NCI-H1436 (cell line): ENCODE data around the gene TARBP2.

Source experiments
- DNase-seq: peaks from one replicate; lab custom pipeline; 2025; lab: John Stamatoyannopoulos, UW

The TARBP2 gene

GRCh38 chr12:53495903-53496751, 5.0 kb upstream of the TARBP2 start:
- DNase-seq = no peak

- no peak for DNase-seq
These were observed 4.4 kb upstream of the TARBP2 start for GRCh38 chr12:53496752-53497032.

DNA sequence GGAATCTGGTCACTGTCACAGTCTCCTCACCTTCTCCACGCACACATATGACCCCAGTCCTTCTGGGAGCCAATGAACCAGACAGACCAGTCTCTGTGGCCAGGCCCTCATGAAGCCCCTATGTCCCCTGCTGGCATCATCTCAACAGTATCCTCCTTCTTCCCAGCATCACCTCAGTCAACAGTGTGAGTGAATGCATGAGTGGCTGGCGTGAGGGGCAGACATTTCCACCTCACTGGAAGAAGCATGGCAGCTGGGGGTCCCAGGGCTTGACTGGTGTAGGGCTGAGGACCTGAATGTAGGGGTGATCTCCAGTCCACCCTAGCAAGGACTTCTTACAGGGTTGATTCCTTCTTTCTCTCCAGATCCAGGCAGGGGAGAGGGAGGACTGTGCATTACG, 3.6 kb upstream of the TARBP2 start:
- no peak for DNase-seq

DNA sequence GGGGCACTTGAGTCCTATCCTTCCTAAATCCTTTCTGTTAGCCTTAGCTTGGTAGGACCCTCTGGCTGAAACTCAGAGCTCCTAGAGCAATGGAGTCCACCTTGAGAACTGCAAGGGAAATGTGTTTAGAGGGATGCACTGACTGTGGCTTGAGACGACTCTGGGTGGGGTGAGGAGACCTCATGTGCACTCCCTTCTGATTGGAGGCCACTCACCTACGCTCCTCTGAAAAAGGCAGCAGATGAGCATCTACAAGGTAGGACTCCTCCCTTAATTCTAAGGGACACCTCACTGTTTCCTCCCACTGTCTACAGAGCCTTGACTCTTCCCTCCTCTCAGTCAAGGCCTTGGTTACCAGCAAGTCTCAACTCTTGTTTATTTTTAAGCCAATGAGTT, 2.9 kb upstream of the TARBP2 start:
- no peak for DNase-seq

- DNase-seq = peak; percentile 73
These were observed 1.6 kb upstream of the TARBP2 start, which contains the start of gene MAP3K12 for GRCh38 chr12:53499266-53500141. Gene MAP3K12 (minus strand): TSS chr12:53499458. CDS start chr12:53487391, 12,067 bp downstream.

- no peak for DNase-seq
These were observed 824 bp upstream of the TARBP2 start for GRCh38 chr12:53500142-53500775.

DNA sequence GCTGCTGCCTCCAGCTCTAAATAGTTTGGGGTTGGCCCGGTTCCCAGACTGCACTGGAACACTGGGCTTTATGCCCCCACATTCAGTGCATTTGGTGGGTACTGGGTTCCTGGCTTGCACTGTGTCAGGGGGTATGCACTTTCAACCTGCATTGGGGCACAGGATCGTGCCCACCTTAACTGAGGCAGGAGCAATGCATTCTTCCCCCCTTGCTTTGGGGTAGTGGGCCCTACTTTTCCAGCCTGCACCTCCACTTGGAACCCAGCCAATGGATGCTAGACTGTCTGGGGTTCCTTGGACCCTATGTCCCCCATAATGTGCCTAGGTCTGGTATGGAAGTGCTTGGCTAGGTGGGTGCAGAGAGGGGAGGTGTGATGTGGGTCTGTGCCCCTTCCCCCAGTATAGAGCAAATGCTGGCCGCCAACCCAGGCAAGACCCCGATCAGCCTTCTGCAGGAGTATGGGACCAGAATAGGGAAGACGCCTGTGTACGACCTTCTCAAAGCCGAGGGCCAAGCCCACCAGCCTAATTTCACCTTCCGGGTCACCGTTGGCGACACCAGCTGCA, 615 bp downstream of the TARBP2 start:
- no peak for DNase-seq

DNA sequence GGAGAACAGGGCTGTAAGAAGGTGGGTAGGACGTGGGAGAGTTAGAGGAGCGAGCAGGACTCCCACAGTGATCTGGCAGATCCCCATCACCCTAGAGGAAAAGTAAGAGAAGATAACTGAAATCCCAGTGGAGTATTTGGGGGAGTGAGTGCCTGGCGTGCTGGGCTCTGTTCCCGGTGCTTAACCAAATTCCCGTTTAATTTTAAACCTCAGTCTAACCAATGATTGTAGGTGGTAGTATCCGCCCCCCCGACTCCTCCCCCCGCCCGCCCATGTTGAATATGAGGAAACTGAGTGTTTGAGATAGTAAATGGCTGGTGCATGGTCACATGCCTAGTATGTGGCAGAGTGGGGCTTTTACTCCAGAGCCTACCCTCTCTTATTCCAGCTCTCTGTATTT, 1.2 kb downstream of the TARBP2 start:
- no peak for DNase-seq

GRCh38 chr12:53502983-53503728, 2.1 kb downstream of the TARBP2 start:
- DNase-seq = no peak

DNA sequence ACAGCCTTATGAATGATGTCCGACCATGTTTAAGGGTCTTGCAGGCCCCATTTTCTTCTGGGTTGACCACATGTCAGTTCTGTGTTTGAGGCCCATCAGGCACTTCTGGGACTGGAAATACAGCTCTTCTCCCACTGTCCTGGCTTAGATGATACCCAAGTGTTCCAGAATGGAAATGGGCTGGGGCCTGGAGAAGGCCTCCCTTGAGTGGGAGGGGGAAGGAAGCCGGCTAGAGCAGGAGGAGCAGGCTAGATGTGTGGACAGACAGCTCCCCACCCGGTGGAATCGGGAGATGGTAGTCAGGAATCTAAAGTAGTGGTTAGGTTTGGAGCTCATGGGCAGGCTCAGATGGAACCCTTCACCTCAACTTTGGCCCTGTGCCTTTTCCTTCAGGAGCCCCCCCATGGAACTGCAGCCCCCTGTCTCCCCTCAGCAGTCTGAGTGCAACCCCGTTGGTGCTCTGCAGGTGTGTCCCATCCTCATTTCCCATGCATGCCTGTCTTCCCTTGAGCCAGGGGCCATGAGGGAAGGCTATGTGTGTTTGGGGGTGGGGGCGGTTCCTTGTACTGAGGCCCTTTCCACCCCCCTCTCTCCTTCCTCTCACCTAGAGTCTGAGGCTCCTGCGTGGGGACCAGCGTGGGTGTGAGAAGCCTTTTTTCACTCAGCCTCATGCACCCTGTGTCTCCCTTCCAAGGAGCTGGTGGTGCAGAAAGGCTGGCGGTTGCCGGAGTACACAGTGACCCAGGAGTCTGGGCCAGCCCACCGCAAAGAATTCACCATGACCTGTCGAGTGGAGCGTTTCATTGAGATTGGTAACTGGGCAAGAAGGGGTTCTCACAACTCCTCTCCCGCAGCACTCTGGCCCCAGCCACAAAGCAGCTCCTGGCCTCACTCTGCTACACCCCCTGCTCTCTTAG, 3.2 kb downstream of the TARBP2 start:
- no peak for DNase-seq

- no peak for DNase-seq
These were observed 4.0 kb downstream of the TARBP2 start for GRCh38 chr12:53505086-53505485.

DNA sequence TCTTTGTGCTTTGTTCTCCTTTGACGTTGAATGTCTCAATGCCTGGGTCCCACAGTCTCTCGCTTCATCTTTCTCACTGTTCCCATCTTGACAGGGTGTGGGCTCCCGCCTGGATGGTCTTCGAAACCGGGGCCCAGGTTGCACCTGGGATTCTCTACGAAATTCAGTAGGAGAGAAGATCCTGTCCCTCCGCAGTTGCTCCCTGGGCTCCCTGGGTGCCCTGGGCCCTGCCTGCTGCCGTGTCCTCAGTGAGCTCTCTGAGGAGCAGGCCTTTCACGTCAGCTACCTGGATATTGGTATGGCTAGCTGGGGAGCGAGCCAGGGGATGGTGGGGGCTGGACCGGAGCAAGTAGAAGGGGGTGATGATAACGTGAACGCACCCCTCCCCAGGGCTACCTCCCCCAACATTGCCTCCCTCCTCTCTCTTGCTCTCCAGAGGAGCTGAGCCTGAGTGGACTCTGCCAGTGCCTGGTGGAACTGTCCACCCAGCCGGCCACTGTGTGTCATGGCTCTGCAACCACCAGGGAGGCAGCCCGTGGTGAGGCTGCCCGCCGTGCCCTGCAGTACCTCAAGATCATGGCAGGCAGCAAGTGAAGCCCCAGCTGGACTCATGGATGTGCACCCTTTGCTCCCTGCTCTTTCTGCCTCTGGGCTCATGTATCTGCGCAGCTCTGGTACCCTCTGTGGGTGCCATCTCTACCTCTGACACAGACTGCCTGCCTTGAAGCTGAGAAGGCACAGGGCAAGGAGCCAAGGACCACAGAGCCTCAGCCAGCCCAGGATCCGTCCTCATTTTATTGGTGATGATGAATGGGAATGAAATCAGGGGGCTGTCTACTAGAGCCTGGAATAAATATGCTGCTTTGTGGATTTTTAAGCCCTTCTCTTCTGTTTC, 4.7 kb downstream of the TARBP2 start:
- no peak for DNase-seq

GRCh38 chr12:53506450-53506785, 5.3 kb downstream of the TARBP2 start:
- no peak for DNase-seq

GRCh38 chr12:53506881-53507602, 6.0 kb downstream of the TARBP2 start, which contains the start of gene NPFF:
Gene NPFF (minus strand): TSS chr12:53507484. CDS start chr12:53507474, 10 bp downstream.
- DNase-seq = no peak

- no peak for DNase-seq
These were observed 6.5 kb downstream of the TARBP2 start for GRCh38 chr12:53507603-53507885.

DNA sequence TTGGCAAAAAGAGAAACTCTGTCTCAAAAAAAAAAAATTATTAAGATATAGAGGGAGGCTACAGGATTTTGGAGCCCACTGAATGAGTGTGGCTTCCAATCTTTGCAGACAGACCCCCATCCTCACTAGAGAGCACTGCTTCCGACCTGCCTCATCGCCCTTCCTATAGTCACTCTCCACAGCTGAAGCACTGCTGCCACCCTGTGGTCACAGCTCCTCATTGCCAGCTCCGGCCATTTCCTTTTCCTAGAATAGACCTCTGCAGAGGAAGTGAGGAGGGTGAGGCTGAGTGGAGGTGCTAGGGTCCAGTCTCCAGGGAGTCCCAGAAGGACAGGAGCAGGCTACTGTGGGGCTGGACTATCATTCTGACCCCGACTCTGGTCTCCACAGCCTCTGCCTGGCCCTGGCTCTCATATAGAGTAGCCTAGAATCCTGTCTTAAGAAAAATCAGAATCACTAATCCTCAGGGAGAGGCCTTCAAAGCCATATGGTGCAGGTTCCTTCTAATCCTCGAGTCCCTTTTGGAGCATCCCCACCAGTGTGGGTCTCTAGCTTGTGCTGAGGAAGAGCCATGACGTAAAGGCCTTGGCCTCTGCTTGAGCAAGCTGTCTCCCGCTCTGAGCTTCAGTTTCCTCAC, 7.6 kb downstream of the TARBP2 start:
- DNase-seq = peak; percentile 65

- DNase-seq = no peak
These were observed 9.2 kb downstream of the TARBP2 start for GRCh38 chr12:53510181-53510812.
